MCF 10A (cell line): ENCODE measurements around the gene LRCH4. TPM values are rescaled to one million over a fixed set of nuclear protein-coding genes. Genes with fewer than 3 reads are reported as not detected.

Experiments
- BruUV-seq: library from RNA; stranded (reverse); fragments of 400-500 nt; replicated peaks from 2 replicates; lab custom pipeline; 2021; lab: Mats Ljungman, UMichigan
- CTCF ChIA-PET: fragments of 300-600 bp; sonication (Branson Sonifier 250); formaldehyde crosslinking; extraction: SDS; loops from one replicate; lab custom pipeline; 2021; ENCODE audit warnings: antibody characterized with exemption, inconsistent platforms; lab: Yijun Ruan, JAX
- POLR2A ChIA-PET: fragments of 300-600, 350-650 bp; sonication (Branson Sonifier 250); formaldehyde crosslinking; extraction: SDS; loops from one replicate; lab custom pipeline; 2020; ENCODE audit warnings: antibody characterized with exemption, inconsistent platforms; lab: Yijun Ruan, JAX
- DNase-seq: peaks from one replicate; pipeline ENCODE4 v3.0.0-alpha.2; 2018; ENCODE audit not compliant: unreplicated experiment
- H3K27ac Mint-ChIP-seq: one replicate; pipeline ENCODE4 v1.8.0; 2022; ENCODE audit warnings: mild to moderate bottlenecking, low read depth, mixed read lengths; ENCODE audit not compliant: unreplicated experiment
- H3K27me3 Mint-ChIP-seq: one replicate; pipeline ENCODE4 v1.8.0; 2022; ENCODE audit warnings: mixed read lengths; ENCODE audit not compliant: insufficient read depth, unreplicated experiment
- H3K36me3 Mint-ChIP-seq: one replicate; pipeline ENCODE4 v1.8.0; 2022; ENCODE audit warnings: mild to moderate bottlenecking, moderate library complexity, mixed read lengths; ENCODE audit not compliant: insufficient read depth, unreplicated experiment
- H3K4me1 Mint-ChIP-seq: one replicate; pipeline ENCODE4 v1.8.0; 2022; ENCODE audit warnings: mixed read lengths; ENCODE audit not compliant: insufficient read depth, unreplicated experiment
- H3K4me3 Mint-ChIP-seq: one replicate; pipeline ENCODE4 v1.8.0; 2022; ENCODE audit warnings: mild to moderate bottlenecking, moderate library complexity, mixed read lengths; ENCODE audit not compliant: unreplicated experiment
- H3K9me3 Mint-ChIP-seq: one replicate; pipeline ENCODE4 v1.8.0; 2022; ENCODE audit warnings: mixed read lengths; ENCODE audit not compliant: unreplicated experiment
- intact Hi-C: fragments of 100-400 bp; cut with micrococcal nuclease; formaldehyde crosslinking; loops from 2 replicates; pipeline ENCODE4 v1.14.1; 2022
- total RNA-seq: library from RNA; stranded (reverse); gene quantifications from 2 replicates; pipeline ENCODE4 v1.2.3, GENCODE V29; 2022
- TF ChIP-seq, protein P1 (sequence below): fragments of 200-600 bp; IDR thresholded peaks from one replicate; pipeline ENCODE4 v1.8.0; 2022; ENCODE audit warnings: antibody characterized with exemption, mild to moderate bottlenecking; ENCODE audit not compliant: unreplicated experiment

LRCH4 gene
- total RNA-seq, 1 experiment from 2014 or later: 22.3 TPM

- TF ChIP-seq, protein P1, sequence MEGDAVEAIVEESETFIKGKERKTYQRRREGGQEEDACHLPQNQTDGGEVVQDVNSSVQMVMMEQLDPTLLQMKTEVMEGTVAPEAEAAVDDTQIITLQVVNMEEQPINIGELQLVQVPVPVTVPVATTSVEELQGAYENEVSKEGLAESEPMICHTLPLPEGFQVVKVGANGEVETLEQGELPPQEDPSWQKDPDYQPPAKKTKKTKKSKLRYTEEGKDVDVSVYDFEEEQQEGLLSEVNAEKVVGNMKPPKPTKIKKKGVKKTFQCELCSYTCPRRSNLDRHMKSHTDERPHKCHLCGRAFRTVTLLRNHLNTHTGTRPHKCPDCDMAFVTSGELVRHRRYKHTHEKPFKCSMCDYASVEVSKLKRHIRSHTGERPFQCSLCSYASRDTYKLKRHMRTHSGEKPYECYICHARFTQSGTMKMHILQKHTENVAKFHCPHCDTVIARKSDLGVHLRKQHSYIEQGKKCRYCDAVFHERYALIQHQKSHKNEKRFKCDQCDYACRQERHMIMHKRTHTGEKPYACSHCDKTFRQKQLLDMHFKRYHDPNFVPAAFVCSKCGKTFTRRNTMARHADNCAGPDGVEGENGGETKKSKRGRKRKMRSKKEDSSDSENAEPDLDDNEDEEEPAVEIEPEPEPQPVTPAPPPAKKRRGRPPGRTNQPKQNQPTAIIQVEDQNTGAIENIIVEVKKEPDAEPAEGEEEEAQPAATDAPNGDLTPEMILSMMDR: no peak
- peaks cover 30% of the 10 kb centered on the region for H3K36me3 Mint-ChIP-seq
- no TSS peak for BruUV-seq
- no peaks in the 10 kb centered on the region for H3K9me3 Mint-ChIP-seq
- H3K4me1 Mint-ChIP-seq: no peaks in the 10 kb centered on the region
- ChIA-PET CTCF (interaction anchor here (1.2 to 1.5 kb wide), 2 partner anchors 13 to 17 kb away, joined by 4 to 7 read pairs; no protein-coding TSS in a partner anchor), POLR2A (interaction anchor here (1.2 kb wide), 1 partner anchor 9 kb away, joined by 3 read pairs; the partner anchor contains the start of gene FBXO24)
- no peak for DNase-seq
- no peaks in the 10 kb centered on the region for H3K27me3 Mint-ChIP-seq
- H3K4me3 Mint-ChIP-seq: no peak overlapping the region
- H3K27ac Mint-ChIP-seq: no peak overlapping the region
- intact Hi-C loops: no loop called here
Observed at GRCh38 chr7:100577507-100577906, 8.4 kb downstream of the LRCH4 start.

DNA sequence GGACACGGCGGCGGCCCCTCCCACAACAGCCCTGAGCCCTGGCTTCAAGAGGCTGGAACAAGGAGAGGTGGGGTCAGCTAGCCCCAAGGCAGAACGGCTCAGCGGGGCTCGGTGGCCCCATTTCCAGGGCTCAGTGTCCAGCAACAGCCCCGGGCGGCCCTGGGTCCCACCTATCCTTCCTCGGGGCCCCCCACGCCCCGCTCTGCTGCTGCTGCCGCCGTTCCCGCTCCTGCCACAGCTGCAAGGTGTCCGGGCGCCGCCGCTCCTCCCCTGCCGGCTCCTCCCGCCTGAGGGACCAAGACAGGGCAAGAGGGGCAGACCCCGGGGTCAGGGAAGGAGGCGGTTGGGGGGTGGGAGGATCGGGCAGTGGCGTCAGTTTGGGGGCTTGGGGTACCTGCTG, 8.8 kb downstream of the LRCH4 start:
- no TSS peak for BruUV-seq
- DNase-seq: no peak
- Mint-ChIP-seq H3K36me3 (peaks cover 30% of the 10 kb centered on the region), H3K27me3 (no peaks in the 10 kb centered on the region), H3K4me3 (no peak overlapping the region), H3K9me3 (no peaks in the 10 kb centered on the region), H3K4me1 (no peaks in the 10 kb centered on the region), H3K27ac (no peak overlapping the region)
- intact Hi-C loops: no loop called here
- CTCF ChIA-PET: interaction anchor here (1.2 to 1.5 kb wide), 2 partner anchors 13 to 16 kb away, joined by 4 to 7 read pairs; no protein-coding TSS in a partner anchor
- TF ChIP-seq, protein P1: no peak
- POLR2A ChIA-PET: interaction anchor here (1.2 kb wide), 1 partner anchor 9 kb away, joined by 3 read pairs; the partner anchor contains the start of gene FBXO24

- no peak overlapping the region for H3K27ac Mint-ChIP-seq
- POLR2A ChIA-PET: interaction anchor here (1.2 to 1.4 kb wide), 2 partner anchors 9 to 10 kb away, joined by 3 to 5 read pairs; partner anchors contain the start of gene FBXO24
- CTCF ChIA-PET: interaction anchor here (0.6 to 1.5 kb wide), 2 partner anchors 12 to 116 kb away, joined by 5 to 7 read pairs; no protein-coding TSS in a partner anchor
Observed at GRCh38 chr7:100576384-100576993, 9.4 kb downstream of the LRCH4 start.

More at GRCh38 chr7:100576384-100576993, 9.4 kb downstream of the LRCH4 start:
- no TSS peak for BruUV-seq
- intact Hi-C loops: no loop called here
- no peak for DNase-seq
- peaks cover 24% of the 10 kb centered on the region for H3K36me3 Mint-ChIP-seq
- H3K4me1 Mint-ChIP-seq: no peaks in the 10 kb centered on the region
- no peak overlapping the region for H3K4me3 Mint-ChIP-seq
- H3K9me3 Mint-ChIP-seq: no peaks in the 10 kb centered on the region
- no peaks in the 10 kb centered on the region for H3K27me3 Mint-ChIP-seq
- TF ChIP-seq, protein P1: no peak
